Activated T-cell treated with anti-CD3 and anti-CD28 coated beads, Interleukin-2, amount 50 U/mL, for 4 hours (primary cell): Measurements from ENCODE around the gene THEM4. TPM values are rescaled to one million over a fixed set of nuclear protein-coding genes. Genes with fewer than 3 reads are reported as not detected.

Experiments
- ATAC-seq, 2 donors: fragments of 200-7000 bp; cut with Tn5 transposase; one replicate each; pipeline ENCODE4 v1.10.0; 2021
- DNase-seq: peaks from one replicate; pipeline ENCODE4 v3.0.0-alpha.2; 2020
- H3K27me3 Mint-ChIP-seq: one replicate; pipeline ENCODE4 v1.8.0; 2021; ENCODE audit warnings: low read depth, mixed read lengths
- H3K36me3 Mint-ChIP-seq: one replicate; pipeline ENCODE4 v1.8.0; 2022; ENCODE audit warnings: mixed read lengths; ENCODE audit not compliant: insufficient read depth
- H3K4me1 Mint-ChIP-seq: one replicate; pipeline ENCODE4 v1.8.0; 2021; ENCODE audit warnings: low read depth, mixed read lengths
- H3K4me3 Mint-ChIP-seq: one replicate; pipeline ENCODE4 v1.8.0; 2021; ENCODE audit warnings: mild to moderate bottlenecking, moderate library complexity, mixed read lengths
- H3K9me3 Mint-ChIP-seq: one replicate; pipeline ENCODE4 v1.8.0; 2021; ENCODE audit warnings: mixed read lengths
- total RNA-seq, 3 donors: library from RNA; stranded (reverse); gene quantifications; one replicate each; pipeline ENCODE4 v1.2.1, GENCODE V29; 2021

Gene THEM4
- total RNA-seq, 3 donors from 2014 or later, result 23.2 to 29.1 (median 24.6) TPM

GRCh38 chr1:151835596-151835995, 73.7 kb downstream of the THEM4 start:
- H3K9me3 Mint-ChIP-seq, result no peaks in the 10 kb centered on the region
- H3K27me3 Mint-ChIP-seq, result no peaks in the 10 kb centered on the region
- DNase-seq, result no peak
- no peak overlapping the region for H3K4me3 Mint-ChIP-seq
- no peaks in the 10 kb centered on the region for H3K36me3 Mint-ChIP-seq
- peaks cover 67% of the 10 kb centered on the region for H3K4me1 Mint-ChIP-seq
- no peak for ATAC-seq

- no peaks in the 10 kb centered on the region for H3K9me3 Mint-ChIP-seq
- H3K27me3 Mint-ChIP-seq, result no peaks in the 10 kb centered on the region
- H3K4me1 Mint-ChIP-seq, result peaks cover 67% of the 10 kb centered on the region
- H3K36me3 Mint-ChIP-seq, result no peaks in the 10 kb centered on the region
- no peak for DNase-seq
- no peak for ATAC-seq
- H3K4me3 Mint-ChIP-seq, result no peak overlapping the region
Observed at GRCh38 chr1:151834239-151834638, 75.1 kb downstream of the THEM4 start.

GRCh38 chr1:151833172-151833900, 76.0 kb downstream of the THEM4 start:
- no peak for DNase-seq
- no peaks in the 10 kb centered on the region for H3K27me3 Mint-ChIP-seq
- no peaks in the 10 kb centered on the region for H3K36me3 Mint-ChIP-seq
- H3K4me1 Mint-ChIP-seq, result peaks cover 74% of the 10 kb centered on the region
- no peaks in the 10 kb centered on the region for H3K9me3 Mint-ChIP-seq
- H3K4me3 Mint-ChIP-seq, result no peak overlapping the region
- no peak for ATAC-seq

GRCh38 chr1:151832318-151832980, 76.9 kb downstream of the THEM4 start:
- H3K27me3 Mint-ChIP-seq, result no peaks in the 10 kb centered on the region
- no peak for DNase-seq
- no peak overlapping the region for H3K4me3 Mint-ChIP-seq
- no peaks in the 10 kb centered on the region for H3K36me3 Mint-ChIP-seq
- H3K4me1 Mint-ChIP-seq, result peaks cover 78% of the 10 kb centered on the region
- no peaks in the 10 kb centered on the region for H3K9me3 Mint-ChIP-seq
- ATAC-seq, result no peak

- no peaks in the 10 kb centered on the region for H3K27me3 Mint-ChIP-seq
- peak within 1 kb of the TSS; percentile 17 for H3K4me3 Mint-ChIP-seq
- peaks cover 77% of the 10 kb centered on the region for H3K4me1 Mint-ChIP-seq
- H3K9me3 Mint-ChIP-seq, result no peaks in the 10 kb centered on the region
- no peaks in the 10 kb centered on the region for H3K36me3 Mint-ChIP-seq
- ATAC-seq, result no peak
- DNase-seq, result no peak
Observed at GRCh38 chr1:151831605-151832004, 77.7 kb downstream of the THEM4 start, which contains the start of gene RORC. Gene RORC (minus strand): TSS chr1:151831802. CDS start chr1:151831764, 38 bp downstream.

- Mint-ChIP-seq H3K36me3 (no peaks in the 10 kb centered on the region), H3K9me3 (no peaks in the 10 kb centered on the region), H3K4me3 (peak overlapping the region; percentile 17), H3K27me3 (no peaks in the 10 kb centered on the region), H3K4me1 (peaks cover 77% of the 10 kb centered on the region)
- ATAC-seq (no peak), DNase-seq (no peak)
Observed at GRCh38 chr1:151831256-151831591, 78.1 kb downstream of the THEM4 start.

GRCh38 chr1:151830055-151830454, 79.3 kb downstream of the THEM4 start:
- Mint-ChIP-seq H3K36me3 (no peaks in the 10 kb centered on the region), H3K4me1 (peaks cover 84% of the 10 kb centered on the region), H3K9me3 (no peaks in the 10 kb centered on the region), H3K27me3 (no peaks in the 10 kb centered on the region), H3K4me3 (peak overlapping the region; percentile 35)
- no peak for ATAC-seq
- no peak for DNase-seq

- no peaks in the 10 kb centered on the region for H3K36me3 Mint-ChIP-seq
- DNase-seq, result no peak
- ATAC-seq, result peak in 1 of 2 donors; percentile 9
Observed at GRCh38 chr1:151829352-151830046, 79.8 kb downstream of the THEM4 start.

GRCh38 chr1:151828921-151829320, 80.4 kb downstream of the THEM4 start:
- peaks cover 80% of the 10 kb centered on the region for H3K4me1 Mint-ChIP-seq
- peak overlapping the region; percentile 20 for H3K4me3 Mint-ChIP-seq
- H3K27me3 Mint-ChIP-seq, result no peaks in the 10 kb centered on the region
- H3K36me3 Mint-ChIP-seq, result no peaks in the 10 kb centered on the region
- DNase-seq (no peak), ATAC-seq (no peak)
- no peaks in the 10 kb centered on the region for H3K9me3 Mint-ChIP-seq

More at GRCh38 chr1:151829352-151830046, 79.8 kb downstream of the THEM4 start:
- Mint-ChIP-seq H3K4me1 (peaks cover 83% of the 10 kb centered on the region), H3K4me3 (peak overlapping the region; percentile 35), H3K9me3 (no peaks in the 10 kb centered on the region), H3K27me3 (no peaks in the 10 kb centered on the region)

GRCh38 chr1:151827853-151828252, 81.5 kb downstream of the THEM4 start:
- Mint-ChIP-seq H3K4me3 (peak overlapping the region; percentile 38), H3K9me3 (no peaks in the 10 kb centered on the region), H3K4me1 (peaks cover 77% of the 10 kb centered on the region), H3K36me3 (no peaks in the 10 kb centered on the region), H3K27me3 (no peaks in the 10 kb centered on the region)
- ATAC-seq (no peak), DNase-seq (no peak)

- ATAC-seq, result no peak
- Mint-ChIP-seq H3K36me3 (no peaks in the 10 kb centered on the region), H3K4me3 (peak overlapping the region; percentile 80), H3K27me3 (no peaks in the 10 kb centered on the region), H3K4me1 (peaks cover 80% of the 10 kb centered on the region), H3K9me3 (no peaks in the 10 kb centered on the region)
- DNase-seq, result peak; percentile 51
Observed at GRCh38 chr1:151825751-151826660, 83.3 kb downstream of the THEM4 start.

GRCh38 chr1:151825204-151825603, 84.1 kb downstream of the THEM4 start:
- Mint-ChIP-seq H3K4me3 (peak overlapping the region; percentile 80), H3K9me3 (no peaks in the 10 kb centered on the region), H3K36me3 (no peaks in the 10 kb centered on the region), H3K27me3 (no peaks in the 10 kb centered on the region), H3K4me1 (peaks cover 82% of the 10 kb centered on the region)
- ATAC-seq (no peak), DNase-seq (no peak)
